WTC11 (cell line): Measurements from ENCODE around the gene PCBP3. TPM values are rescaled to one million over a fixed set of nuclear protein-coding genes. Genes with fewer than 3 reads are reported as not detected.

Source experiments
- ATAC-seq: fragments of 200-7000 bp; cut with Tn5 transposase; 2 replicates; pipeline ENCODE4 v1.10.0; 2021; ENCODE audit warnings: mild to moderate bottlenecking, moderate library complexity
- CTCF ChIA-PET: fragments of 300-600 bp; sonication (Branson Sonifier 250); formaldehyde crosslinking; loops from one replicate; lab custom pipeline; 2021; ENCODE audit warnings: antibody characterized with exemption; lab: Charles Lee
- POLR2A ChIA-PET: fragments of 350-600 bp; sonication (Branson Sonifier 250); formaldehyde crosslinking; loops from one replicate; lab custom pipeline; 2021; ENCODE audit warnings: antibody characterized with exemption; lab: Charles Lee
- DNase-seq: peaks from one replicate; pipeline ENCODE4 v3.0.0; 2021; ENCODE audit warnings: low spot score
- H3K27ac Mint-ChIP-seq: 2 replicates; pipeline ENCODE4 v1.8.0; 2021; ENCODE audit warnings: mixed read lengths
- H3K27me3 Mint-ChIP-seq: 2 replicates; pipeline ENCODE4 v1.8.0; 2021; ENCODE audit warnings: low read depth, mild to moderate bottlenecking, moderate library complexity, mixed read lengths
- H3K36me3 Mint-ChIP-seq: 2 replicates; pipeline ENCODE4 v1.8.0; 2021; ENCODE audit warnings: mixed read lengths
- H3K4me1 Mint-ChIP-seq: 2 replicates; pipeline ENCODE4 v1.8.0; 2022; ENCODE audit warnings: mixed read lengths
- H3K4me3 Mint-ChIP-seq: 2 replicates; pipeline ENCODE4 v1.8.0; 2021; ENCODE audit warnings: mild to moderate bottlenecking, moderate library complexity, mixed read lengths
- H3K9me3 Mint-ChIP-seq: 2 replicates; pipeline ENCODE4 v1.8.0; 2021; ENCODE audit warnings: mixed read lengths
- NFATC4 ChIP-seq: fragments of 250-450 bp; sonication (Bioruptor Pico); IDR thresholded peaks from 2 replicates; pipeline ENCODE4 v1.9.0; 2021; ENCODE audit warnings: mild to moderate bottlenecking
- SP1 ChIP-seq: sonication (generic); formaldehyde crosslinking; conservative IDR thresholded peaks from 2 replicates; pipeline ENCODE4 v1.8.1; 2022; ENCODE audit warnings: missing genetic modification reagents
- TCF7 ChIP-seq: sonication (generic); formaldehyde crosslinking; IDR thresholded peaks from 2 replicates; pipeline ENCODE4 v1.8.0; 2022; ENCODE audit warnings: mild to moderate bottlenecking, low read depth, missing genetic modification reagents, moderate library complexity
- TEAD1 ChIP-seq: sonication (generic); formaldehyde crosslinking; IDR thresholded peaks from 2 replicates; pipeline ENCODE4 v1.8.0; 2022; ENCODE audit warnings: mild to moderate bottlenecking, missing genetic modification reagents
- ZNF232 ChIP-seq: sonication (generic); formaldehyde crosslinking; IDR thresholded peaks from 2 replicates; pipeline ENCODE4 v1.8.0; 2022; ENCODE audit warnings: mild to moderate bottlenecking, missing genetic modification reagents
- total RNA-seq: library from RNA; stranded (reverse); gene quantifications from 3 replicates; pipeline ENCODE4 v1.2.3, GENCODE V29; 2021
- TF ChIP-seq, protein P1 (sequence below): sonication (generic); formaldehyde crosslinking; IDR thresholded peaks from 2 replicates; pipeline ENCODE4 v1.8.0; 2022; ENCODE audit warnings: missing genetic modification reagents
- TF ChIP-seq, protein P2 (sequence below): sonication (generic); formaldehyde crosslinking; IDR thresholded peaks from 2 replicates; pipeline ENCODE4 v1.8.1; 2023; ENCODE audit warnings: mild to moderate bottlenecking, missing genetic modification reagents, borderline replicate concordance
- TF ChIP-seq, protein P3 (sequence below): sonication (generic); formaldehyde crosslinking; IDR thresholded peaks from 2 replicates; pipeline ENCODE4 v1.8.1; 2023; ENCODE audit warnings: mild to moderate bottlenecking, moderate library complexity, missing genetic modification reagents
- TF ChIP-seq, protein P4 (sequence below): fragments of 200-600 bp; IDR thresholded peaks from 2 replicates; pipeline ENCODE4 v1.8.0; 2022; ENCODE audit warnings: antibody characterized with exemption

Gene PCBP3
- total RNA-seq, 1 experiment from 2014 or later, result 8.5 TPM

DNA sequence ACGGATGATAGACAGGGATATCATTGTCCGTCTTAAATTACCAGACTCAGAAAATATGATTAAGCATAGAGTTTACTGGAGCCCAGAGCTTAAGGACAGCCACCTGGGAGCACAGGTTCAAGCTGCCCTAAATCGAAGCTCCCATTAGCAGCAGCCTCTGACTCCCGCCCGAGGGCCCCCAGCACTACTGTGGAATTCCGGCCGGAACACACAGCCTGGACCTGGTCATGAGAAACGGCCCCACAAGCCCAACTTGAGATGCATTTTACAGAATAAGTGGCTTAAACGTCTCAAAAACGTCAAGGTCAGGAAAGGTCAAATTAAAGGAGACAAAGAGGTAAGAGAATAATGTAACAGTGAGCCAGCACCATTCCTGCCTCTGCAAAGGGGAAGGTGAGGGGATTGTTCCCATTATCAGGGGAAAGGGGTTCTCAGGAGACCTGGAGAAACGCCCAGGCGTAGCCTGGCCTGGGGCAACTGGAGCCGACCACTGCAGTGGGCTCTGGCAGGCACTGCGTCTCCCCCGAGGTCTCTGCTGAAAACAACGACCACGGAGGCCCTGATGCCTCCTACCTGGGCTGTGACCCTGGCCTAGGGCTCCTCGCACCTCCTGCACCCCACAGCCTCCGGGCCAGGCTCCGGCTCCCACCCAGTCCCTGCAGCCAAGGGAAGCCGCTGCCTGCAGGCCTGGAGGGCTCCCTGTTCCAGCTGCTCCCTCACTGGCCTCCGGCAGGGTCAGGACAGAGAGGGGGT is 326.6 kb downstream of the PCBP3 start:
- H3K4me1 Mint-ChIP-seq, result peaks cover 5% of the 10 kb centered on the region
- H3K27ac Mint-ChIP-seq, result no peak overlapping the region
- peaks cover 12% of the 10 kb centered on the region for H3K9me3 Mint-ChIP-seq
- DNase-seq (no peak), ATAC-seq (peak; percentile 4)
- peaks cover 8% of the 10 kb centered on the region for H3K27me3 Mint-ChIP-seq
- H3K36me3 Mint-ChIP-seq, result peaks cover 7% of the 10 kb centered on the region; the same call in 1 of the 2 replicates
- no peak for TF ChIP-seq TEAD1 (CRISPR knock-in tag)
- TF ChIP-seq, protein P1, sequence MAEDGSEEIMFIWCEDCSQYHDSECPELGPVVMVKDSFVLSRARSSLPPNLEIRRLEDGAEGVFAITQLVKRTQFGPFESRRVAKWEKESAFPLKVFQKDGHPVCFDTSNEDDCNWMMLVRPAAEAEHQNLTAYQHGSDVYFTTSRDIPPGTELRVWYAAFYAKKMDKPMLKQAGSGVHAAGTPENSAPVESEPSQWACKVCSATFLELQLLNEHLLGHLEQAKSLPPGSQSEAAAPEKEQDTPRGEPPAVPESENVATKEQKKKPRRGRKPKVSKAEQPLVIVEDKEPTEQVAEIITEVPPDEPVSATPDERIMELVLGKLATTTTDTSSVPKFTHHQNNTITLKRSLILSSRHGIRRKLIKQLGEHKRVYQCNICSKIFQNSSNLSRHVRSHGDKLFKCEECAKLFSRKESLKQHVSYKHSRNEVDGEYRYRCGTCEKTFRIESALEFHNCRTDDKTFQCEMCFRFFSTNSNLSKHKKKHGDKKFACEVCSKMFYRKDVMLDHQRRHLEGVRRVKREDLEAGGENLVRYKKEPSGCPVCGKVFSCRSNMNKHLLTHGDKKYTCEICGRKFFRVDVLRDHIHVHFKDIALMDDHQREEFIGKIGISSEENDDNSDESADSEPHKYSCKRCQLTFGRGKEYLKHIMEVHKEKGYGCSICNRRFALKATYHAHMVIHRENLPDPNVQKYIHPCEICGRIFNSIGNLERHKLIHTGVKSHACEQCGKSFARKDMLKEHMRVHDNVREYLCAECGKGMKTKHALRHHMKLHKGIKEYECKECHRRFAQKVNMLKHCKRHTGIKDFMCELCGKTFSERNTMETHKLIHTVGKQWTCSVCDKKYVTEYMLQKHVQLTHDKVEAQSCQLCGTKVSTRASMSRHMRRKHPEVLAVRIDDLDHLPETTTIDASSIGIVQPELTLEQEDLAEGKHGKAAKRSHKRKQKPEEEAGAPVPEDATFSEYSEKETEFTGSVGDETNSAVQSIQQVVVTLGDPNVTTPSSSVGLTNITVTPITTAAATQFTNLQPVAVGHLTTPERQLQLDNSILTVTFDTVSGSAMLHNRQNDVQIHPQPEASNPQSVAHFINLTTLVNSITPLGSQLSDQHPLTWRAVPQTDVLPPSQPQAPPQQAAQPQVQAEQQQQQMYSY (CRISPR knock-in tag), result peak; percentile 59; the same call in 1 of the 2 replicates
- ChIA-PET CTCF (interaction anchor here (0.5 to 5.0 kb wide), 22 partner anchors 9 to 830 kb away, joined by 3 to 40 read pairs (median 4); partner anchors contain the start of genes COL6A1 and COL6A2), POLR2A (interaction anchor here (0.6 kb wide), 1 partner anchor 183 kb away, joined by 3 read pairs; no protein-coding TSS in a partner anchor)
- no peak overlapping the region for H3K4me3 Mint-ChIP-seq

DNA sequence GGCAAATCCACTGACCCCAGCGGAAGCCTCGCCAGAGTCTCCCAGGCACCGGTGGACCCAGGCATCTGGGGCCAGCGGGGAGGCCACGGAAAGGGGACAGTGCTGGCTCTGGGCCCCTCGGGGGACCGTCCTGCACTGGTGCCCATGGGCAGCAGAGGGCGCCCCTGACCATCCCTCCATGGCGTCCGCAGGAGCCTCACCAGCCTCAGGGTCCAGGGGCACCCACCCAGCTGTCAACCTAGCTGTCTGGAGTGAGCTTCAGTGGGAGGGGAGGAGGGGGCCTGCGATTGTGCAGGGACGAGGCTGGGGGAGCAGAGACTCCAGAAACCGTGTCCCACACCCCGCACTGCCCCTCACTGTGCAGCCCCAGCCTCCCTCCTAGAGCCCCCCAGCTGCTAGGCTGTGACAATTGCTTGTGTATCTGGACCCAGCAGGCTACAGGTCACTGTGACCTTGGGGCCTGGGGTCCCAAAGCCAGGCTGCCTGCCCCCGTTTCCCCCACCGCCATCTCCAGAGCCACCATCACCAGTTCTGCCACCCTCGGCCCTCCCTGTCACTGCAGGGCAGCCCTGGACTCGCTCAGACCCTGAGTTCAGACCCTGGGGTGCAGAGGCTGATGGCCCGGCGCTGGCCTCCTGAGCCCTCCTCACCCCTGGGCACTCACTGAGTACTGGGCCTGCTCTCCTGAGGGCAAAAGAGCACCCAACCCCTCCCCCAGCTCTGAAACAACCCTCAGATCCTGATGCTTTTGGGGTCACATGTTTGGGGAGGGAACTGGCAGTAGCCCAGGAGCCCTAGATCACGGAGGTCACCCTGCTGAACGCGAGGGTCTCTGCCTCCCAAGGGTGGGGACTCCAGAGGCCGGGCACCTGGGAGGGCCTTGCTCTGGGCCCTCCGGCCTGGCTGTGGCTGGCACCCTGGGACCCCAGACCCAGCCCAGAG is 327.4 kb downstream of the PCBP3 start:
- TF ChIP-seq NFATC4, result no peak
- peak; percentile 34; the same call in 1 of the 2 replicates for TF ChIP-seq SP1 (CRISPR knock-in tag)
- TF ChIP-seq, protein P2, sequence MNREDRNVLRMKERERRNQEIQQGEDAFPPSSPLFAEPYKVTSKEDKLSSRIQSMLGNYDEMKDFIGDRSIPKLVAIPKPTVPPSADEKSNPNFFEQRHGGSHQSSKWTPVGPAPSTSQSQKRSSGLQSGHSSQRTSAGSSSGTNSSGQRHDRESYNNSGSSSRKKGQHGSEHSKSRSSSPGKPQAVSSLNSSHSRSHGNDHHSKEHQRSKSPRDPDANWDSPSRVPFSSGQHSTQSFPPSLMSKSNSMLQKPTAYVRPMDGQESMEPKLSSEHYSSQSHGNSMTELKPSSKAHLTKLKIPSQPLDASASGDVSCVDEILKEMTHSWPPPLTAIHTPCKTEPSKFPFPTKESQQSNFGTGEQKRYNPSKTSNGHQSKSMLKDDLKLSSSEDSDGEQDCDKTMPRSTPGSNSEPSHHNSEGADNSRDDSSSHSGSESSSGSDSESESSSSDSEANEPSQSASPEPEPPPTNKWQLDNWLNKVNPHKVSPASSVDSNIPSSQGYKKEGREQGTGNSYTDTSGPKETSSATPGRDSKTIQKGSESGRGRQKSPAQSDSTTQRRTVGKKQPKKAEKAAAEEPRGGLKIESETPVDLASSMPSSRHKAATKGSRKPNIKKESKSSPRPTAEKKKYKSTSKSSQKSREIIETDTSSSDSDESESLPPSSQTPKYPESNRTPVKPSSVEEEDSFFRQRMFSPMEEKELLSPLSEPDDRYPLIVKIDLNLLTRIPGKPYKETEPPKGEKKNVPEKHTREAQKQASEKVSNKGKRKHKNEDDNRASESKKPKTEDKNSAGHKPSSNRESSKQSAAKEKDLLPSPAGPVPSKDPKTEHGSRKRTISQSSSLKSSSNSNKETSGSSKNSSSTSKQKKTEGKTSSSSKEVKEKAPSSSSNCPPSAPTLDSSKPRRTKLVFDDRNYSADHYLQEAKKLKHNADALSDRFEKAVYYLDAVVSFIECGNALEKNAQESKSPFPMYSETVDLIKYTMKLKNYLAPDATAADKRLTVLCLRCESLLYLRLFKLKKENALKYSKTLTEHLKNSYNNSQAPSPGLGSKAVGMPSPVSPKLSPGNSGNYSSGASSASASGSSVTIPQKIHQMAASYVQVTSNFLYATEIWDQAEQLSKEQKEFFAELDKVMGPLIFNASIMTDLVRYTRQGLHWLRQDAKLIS (CRISPR knock-in tag), result no peak
- TF ChIP-seq, protein P3, sequence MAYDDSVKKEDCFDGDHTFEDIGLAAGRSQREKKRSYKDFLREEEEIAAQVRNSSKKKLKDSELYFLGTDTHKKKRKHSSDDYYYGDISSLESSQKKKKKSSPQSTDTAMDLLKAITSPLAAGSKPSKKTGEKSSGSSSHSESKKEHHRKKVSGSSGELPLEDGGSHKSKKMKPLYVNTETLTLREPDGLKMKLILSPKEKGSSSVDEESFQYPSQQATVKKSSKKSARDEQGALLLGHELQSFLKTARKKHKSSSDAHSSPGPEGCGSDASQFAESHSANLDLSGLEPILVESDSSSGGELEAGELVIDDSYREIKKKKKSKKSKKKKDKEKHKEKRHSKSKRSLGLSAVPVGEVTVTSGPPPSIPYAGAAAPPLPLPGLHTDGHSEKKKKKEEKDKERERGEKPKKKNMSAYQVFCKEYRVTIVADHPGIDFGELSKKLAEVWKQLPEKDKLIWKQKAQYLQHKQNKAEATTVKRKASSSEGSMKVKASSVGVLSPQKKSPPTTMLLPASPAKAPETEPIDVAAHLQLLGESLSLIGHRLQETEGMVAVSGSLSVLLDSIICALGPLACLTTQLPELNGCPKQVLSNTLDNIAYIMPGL (CRISPR knock-in tag), result no peak
- no peak for TF ChIP-seq ZNF232 (CRISPR knock-in tag)
- TF ChIP-seq, protein P4, sequence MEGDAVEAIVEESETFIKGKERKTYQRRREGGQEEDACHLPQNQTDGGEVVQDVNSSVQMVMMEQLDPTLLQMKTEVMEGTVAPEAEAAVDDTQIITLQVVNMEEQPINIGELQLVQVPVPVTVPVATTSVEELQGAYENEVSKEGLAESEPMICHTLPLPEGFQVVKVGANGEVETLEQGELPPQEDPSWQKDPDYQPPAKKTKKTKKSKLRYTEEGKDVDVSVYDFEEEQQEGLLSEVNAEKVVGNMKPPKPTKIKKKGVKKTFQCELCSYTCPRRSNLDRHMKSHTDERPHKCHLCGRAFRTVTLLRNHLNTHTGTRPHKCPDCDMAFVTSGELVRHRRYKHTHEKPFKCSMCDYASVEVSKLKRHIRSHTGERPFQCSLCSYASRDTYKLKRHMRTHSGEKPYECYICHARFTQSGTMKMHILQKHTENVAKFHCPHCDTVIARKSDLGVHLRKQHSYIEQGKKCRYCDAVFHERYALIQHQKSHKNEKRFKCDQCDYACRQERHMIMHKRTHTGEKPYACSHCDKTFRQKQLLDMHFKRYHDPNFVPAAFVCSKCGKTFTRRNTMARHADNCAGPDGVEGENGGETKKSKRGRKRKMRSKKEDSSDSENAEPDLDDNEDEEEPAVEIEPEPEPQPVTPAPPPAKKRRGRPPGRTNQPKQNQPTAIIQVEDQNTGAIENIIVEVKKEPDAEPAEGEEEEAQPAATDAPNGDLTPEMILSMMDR, result peak; percentile 74
- 0 out of 2 replicates have a peak, but pooled peaks have one; percentile 34 for TF ChIP-seq TCF7 (CRISPR knock-in tag)
- peaks cover 3% of the 10 kb centered on the region; the same call in 1 of the 2 replicates for H3K27me3 Mint-ChIP-seq
- H3K27ac Mint-ChIP-seq, result no peak overlapping the region
- no peaks in the 10 kb centered on the region for H3K36me3 Mint-ChIP-seq
- DNase-seq (peak; percentile 81), ATAC-seq (peak; percentile 72)
- no peak overlapping the region for H3K4me3 Mint-ChIP-seq
- CTCF ChIA-PET, result interaction anchor here (0.6 to 5.0 kb wide), 26 partner anchors 8 to 831 kb away, joined by 3 to 40 read pairs (median 4); partner anchors contain the start of genes COL6A1 and COL6A2
- POLR2A ChIA-PET, result interaction anchor here (0.6 kb wide), 1 partner anchor 182 kb away, joined by 3 read pairs; no protein-coding TSS in a partner anchor
- peaks cover 10% of the 10 kb centered on the region for H3K4me1 Mint-ChIP-seq
- H3K9me3 Mint-ChIP-seq, result peaks cover 3% of the 10 kb centered on the region; the same call in 1 of the 2 replicates
